H9 (cell line): ENCODE data around the gene PPFIA4. TPM values are rescaled to one million over a fixed set of nuclear protein-coding genes. Genes with fewer than 3 reads are reported as not detected.
A peak's percentile ranks its signal among the peaks of the same experiment; 100 is the strongest.

Experiments used
- DNase-seq: peaks from one replicate; pipeline ENCODE4 v3.0.0-alpha.2; 2017
- H2AFZ ChIP-seq: one replicate; pipeline ENCODE4 v1.6.1; 2013; ENCODE audit warnings: mild to moderate bottlenecking, low read length, control low read depth, moderate library complexity
- H2AK5ac ChIP-seq: 2 replicates; pipeline ENCODE4 v1.6.1; 2013; ENCODE audit warnings: low read length, control low read depth, mixed read lengths; ENCODE audit not compliant: insufficient read length
- H2BK120ac ChIP-seq: one replicate; pipeline ENCODE4 v1.6.1; 2013; ENCODE audit warnings: low read depth, mild to moderate bottlenecking, low read length, control low read depth, inconsistent platforms; ENCODE audit not compliant: poor library complexity, severe bottlenecking
- H2BK12ac ChIP-seq: 2 replicates; pipeline ENCODE4 v1.6.1; 2013; ENCODE audit warnings: low read length, control low read depth, mixed read lengths, low read depth; ENCODE audit not compliant: insufficient read length
- H2BK15ac ChIP-seq: 2 replicates; pipeline ENCODE4 v1.6.1; 2013; ENCODE audit warnings: low read depth, low read length, control low read depth
- H2BK20ac ChIP-seq: one replicate; pipeline ENCODE4 v1.6.1; 2013; ENCODE audit warnings: low read depth, mild to moderate bottlenecking, low read length, control low read depth, inconsistent platforms; ENCODE audit not compliant: poor library complexity, severe bottlenecking
- H2BK5ac ChIP-seq: 2 replicates; pipeline ENCODE4 v1.6.1; 2013; ENCODE audit warnings: low read length, control low read depth, mixed read lengths; ENCODE audit not compliant: insufficient read length
- H3K14ac ChIP-seq: 2 replicates; pipeline ENCODE4 v1.6.1; 2013; ENCODE audit warnings: low read length, control low read depth; ENCODE audit not compliant: insufficient read depth
- H3K18ac ChIP-seq: 2 replicates; pipeline ENCODE4 v1.6.1; 2013; ENCODE audit warnings: low read depth, mild to moderate bottlenecking, mixed read lengths, low read length, control low read depth; ENCODE audit not compliant: insufficient read length
- H3K23ac ChIP-seq: 2 replicates; pipeline ENCODE4 v1.6.1; 2013; ENCODE audit warnings: low read length, control low read depth, mixed read lengths, low read depth; ENCODE audit not compliant: insufficient read length
- H3K23me2 ChIP-seq: 2 replicates; pipeline ENCODE4 v1.6.1; 2013; ENCODE audit warnings: low read depth, mild to moderate bottlenecking, mixed read lengths, low read length, control low read depth; ENCODE audit not compliant: insufficient read length, poor library complexity, severe bottlenecking
- H3K27ac ChIP-seq: 2 replicates; pipeline ENCODE4 v1.5.1; 2013; ENCODE audit warnings: low read length, control low read depth, mixed read lengths, low read depth; ENCODE audit not compliant: insufficient read length
- H3K27me3 ChIP-seq: 2 replicates; pipeline ENCODE4 v1.6.1; 2013; ENCODE audit warnings: low read length, control low read depth, inconsistent platforms; ENCODE audit not compliant: insufficient read depth
- H3K4ac ChIP-seq: 2 replicates; pipeline ENCODE4 v1.6.1; 2013; ENCODE audit warnings: low read depth, mild to moderate bottlenecking, control low read depth, inconsistent platforms, low read length, moderate library complexity
- H3K4me1 ChIP-seq: 2 replicates; pipeline ENCODE4 v1.6.1; 2013; ENCODE audit warnings: low read length, control low read depth, inconsistent platforms; ENCODE audit not compliant: insufficient read depth
- H3K4me2 ChIP-seq: 2 replicates; pipeline ENCODE4 v1.6.1; 2013; ENCODE audit warnings: low read length, control low read depth, mixed read lengths; ENCODE audit not compliant: insufficient read length, insufficient read depth
- H3K56ac ChIP-seq: 2 replicates; pipeline ENCODE4 v1.6.1; 2013; ENCODE audit warnings: low read depth, mild to moderate bottlenecking, mixed read lengths, low read length, control low read depth; ENCODE audit not compliant: insufficient read length
- H3K79me1 ChIP-seq: 2 replicates; pipeline ENCODE4 v1.6.1; 2013; ENCODE audit warnings: low read depth, mild to moderate bottlenecking, moderate library complexity, low read length, control low read depth, inconsistent platforms; ENCODE audit not compliant: insufficient read depth, poor library complexity, severe bottlenecking
- H3K79me2 ChIP-seq: 2 replicates; pipeline ENCODE4 v1.6.1; 2013; ENCODE audit warnings: low read length, control low read depth, inconsistent platforms; ENCODE audit not compliant: insufficient read depth
- H3K9ac ChIP-seq: 2 replicates; pipeline ENCODE4 v1.6.1; 2013; ENCODE audit warnings: low read length, control low read depth, mixed read lengths; ENCODE audit not compliant: insufficient read length; ENCODE audit errors: extremely low read depth
- H3K9me3 ChIP-seq: one replicate; pipeline ENCODE4 v1.6.1; 2013; ENCODE audit warnings: low read depth, low read length, inconsistent platforms; ENCODE audit not compliant: control insufficient read depth
- H3T11ph ChIP-seq: one replicate; pipeline ENCODE4 v1.6.1; 2013; ENCODE audit warnings: mild to moderate bottlenecking, low read length, control low read depth, inconsistent platforms
- H4K20me1 ChIP-seq: one replicate; pipeline ENCODE4 v1.6.1; 2013; ENCODE audit not compliant: control insufficient read depth, insufficient read length, insufficient read depth
- H4K5ac ChIP-seq: 2 replicates; pipeline ENCODE4 v1.6.1; 2013; ENCODE audit warnings: low read depth, mild to moderate bottlenecking, mixed read lengths, low read length, control low read depth; ENCODE audit not compliant: insufficient read length
- H4K8ac ChIP-seq: replicated peaks from 2 replicates; pipeline ENCODE4 v1.6.1; 2013; ENCODE audit warnings: low read length, control low read depth, mixed read lengths, low read depth; ENCODE audit not compliant: insufficient read length
- H4K91ac ChIP-seq: 2 replicates; pipeline ENCODE4 v1.6.1; 2013; ENCODE audit warnings: low read depth, mild to moderate bottlenecking, moderate library complexity, mixed read lengths, low read length, control low read depth; ENCODE audit not compliant: insufficient read length
- H3K27ac Mint-ChIP-seq, 3 experiments: 2 replicates in 2 of 3; 3 replicates in 1 of 3; pipeline ENCODE4 v1.8.0; 2020 to 2021; ENCODE audit warnings: mixed read lengths in 3 of 3, mild to moderate bottlenecking in 1 of 3, moderate library complexity in 1 of 3
- H3K27me3 Mint-ChIP-seq: 2 replicates; pipeline ENCODE4 v1.8.0; 2021; ENCODE audit warnings: low read depth, mild to moderate bottlenecking, moderate library complexity, mixed read lengths
- H3K36me3 Mint-ChIP-seq, 3 experiments: 2 replicates in 2 of 3; 3 replicates in 1 of 3; pipeline ENCODE4 v1.8.0; 2020 to 2021; ENCODE audit warnings: low read depth in 3 of 3, mixed read lengths in 3 of 3; ENCODE audit not compliant: insufficient read depth in 1 of 3
- H3K4me1 Mint-ChIP-seq, 2 experiments: 2 replicates each; pipeline ENCODE4 v1.8.0; 2020; ENCODE audit warnings: mixed read lengths in 2 of 2
- H3K4me3 Mint-ChIP-seq, 2 experiments: 2 replicates in 1 of 2; 3 replicates in 1 of 2; pipeline ENCODE4 v1.8.0; 2020 to 2021; ENCODE audit warnings: mild to moderate bottlenecking in 2 of 2, mixed read lengths in 2 of 2, moderate library complexity in 1 of 2
- H3K9me3 Mint-ChIP-seq, 2 experiments: 2 replicates in 1 of 2; 3 replicates in 1 of 2; pipeline ENCODE4 v1.8.0; 2020; ENCODE audit warnings: mild to moderate bottlenecking in 2 of 2, mixed read lengths in 2 of 2, moderate library complexity in 1 of 2
- CTCF ChIP-seq: fragments of 200-600 bp; sonication (generic); conservative IDR thresholded peaks from 3 replicates; pipeline ENCODE4 v1.8.0; 2021; ENCODE audit warnings: antibody characterized with exemption, mild to moderate bottlenecking
- whole genome bisulfite sequencing: extraction: QIAGEN DNeasy Blood & Tissue Kit; methylation state at CpG from one replicate; pipeline ENCODE4 v1.1.7; 2013; ENCODE audit warnings: missing lambda C conversion rate, low lambda C conversion rate, mixed read lengths; ENCODE audit not compliant: insufficient read length; ENCODE audit errors: extremely low coverage; 5-methylcytosine and 5-hydroxymethylcytosine counted together
- total RNA-seq: library from RNA; stranded (reverse); gene quantifications from 2 replicates; pipeline ENCODE4 v1.2.1, GENCODE V29; 2021

The PPFIA4 gene
- total RNA-seq, 1 experiment from 2014 or later, result 3.9 TPM

- H3K36me3 Mint-ChIP-seq, result no peaks in the 10 kb centered on the region
- peaks cover 3% of the 10 kb centered on the region for H4K20me1 ChIP-seq
- H3K27me3 ChIP-seq, result no peaks in the 10 kb centered on the region
- peak overlapping the region in 1 of 3 experiments; percentile 21; a peak in 2 of 7 replicates for H3K27ac Mint-ChIP-seq
- no CpG with 5 or more reads among the region's 11 CpGs for WGBS
- H4K5ac ChIP-seq, result no peak overlapping the region
- peak; percentile 24 for DNase-seq
- H3K4me2 ChIP-seq, result no peak overlapping the region
- no peaks in the 10 kb centered on the region for H3K9me3 Mint-ChIP-seq
- H2BK120ac ChIP-seq, result no peak overlapping the region
- no peak overlapping the region for H3T11ph ChIP-seq
- no peak overlapping the region for H2AFZ ChIP-seq
- H3K9me3 ChIP-seq, result no peaks in the 10 kb centered on the region
- no peak overlapping the region for H4K91ac ChIP-seq
- no peak overlapping the region for H3K4ac ChIP-seq
- no peaks in the 10 kb centered on the region for H3K79me1 ChIP-seq
- no peak overlapping the region for H2AK5ac ChIP-seq
- H2BK20ac ChIP-seq, result no peak overlapping the region
- no peak overlapping the region for H3K23ac ChIP-seq
- no peak overlapping the region for H2BK15ac ChIP-seq
- no peak overlapping the region for H2BK12ac ChIP-seq
- no peak overlapping the region for H3K9ac ChIP-seq
- no peaks in the 10 kb centered on the region for H3K4me1 ChIP-seq
- no peaks in the 10 kb centered on the region for H3K23me2 ChIP-seq
- TF ChIP-seq CTCF, result no peak
- no peaks in the 10 kb centered on the region for H3K79me2 ChIP-seq
- no peak overlapping the region for H3K27ac ChIP-seq
- H3K4me3 Mint-ChIP-seq, result no peak overlapping the region
- no peak overlapping the region for H3K14ac ChIP-seq
- no peak overlapping the region for H2BK5ac ChIP-seq
- no peak overlapping the region for H3K56ac ChIP-seq
- H3K18ac ChIP-seq, result no peak overlapping the region
- peaks cover 5% of the 10 kb centered on the region for H3K27me3 Mint-ChIP-seq
- peaks cover 43 to 52% of the 10 kb centered on the region in 2 experiments for H3K4me1 Mint-ChIP-seq
- H4K8ac ChIP-seq, result no peak overlapping the region
These were observed 60.9 kb downstream of the PPFIA4 start for GRCh38 chr1:203086992-203087763.
